Gastroesophageal sphincter (tissue), 4 donors: ENCODE measurements around the gene ZNRF3. TPM values are rescaled to one million over a fixed set of nuclear protein-coding genes. Genes with fewer than 3 reads are reported as not detected.

ENCODE experiments used
- ATAC-seq: fragments of 150-250 bp; one replicate; pipeline ENCODE4 v1.9.1; 2016; ENCODE audit warnings: mild to moderate bottlenecking, moderate library complexity
- H3K27ac ChIP-seq, 4 donors: fragments of 200-600 bp; sonication (generic) in 3 of 4; 1 replicate in 3 of 4; 2 replicates in 1 of 4; pipeline ENCODE4 v1.5.1; 2016 to 2019
- H3K27me3 ChIP-seq: fragments of 200-600 bp; sonication (generic); one replicate; pipeline ENCODE4 v1.5.1; 2019
- H3K36me3 ChIP-seq, 2 donors: fragments of 200-600 bp; sonication (generic); one replicate each; pipeline ENCODE4 v1.5.1; 2019; ENCODE audit warnings: control low read depth in 1 of 2
- H3K4me1 ChIP-seq, 3 donors: fragments of 200-600 bp; sonication (generic); 1 replicate in 2 of 3; 2 replicates in 1 of 3; pipeline ENCODE4 v1.5.1; 2016 to 2019; ENCODE audit warnings: control low read depth in 2 of 3
- H3K4me3 ChIP-seq, 2 donors: fragments of 200-600 bp; sonication (generic); one replicate each; pipeline ENCODE4 v1.5.1; 2019; ENCODE audit warnings: mild to moderate bottlenecking in 1 of 2, moderate library complexity in 1 of 2
- H3K9me3 ChIP-seq, 3 donors: fragments of 200-600 bp; sonication (generic); one replicate each; pipeline ENCODE4 v1.5.1; 2017 to 2019; ENCODE audit warnings: control low read depth in 2 of 3
- CTCF ChIP-seq, 4 experiments: fragments of 200-600 bp in 2 of 4; fragments of 450-650 bp in 2 of 4; sonication (generic) in 1 of 4; IDR thresholded peaks; one replicate each; pipeline ENCODE4 v1.5.1; 2017 to 2019; ENCODE audit warnings: antibody characterized with exemption in 4 of 4, mild to moderate bottlenecking in 2 of 4, moderate library complexity in 2 of 4
- EP300 ChIP-seq: sonication (generic); formaldehyde crosslinking; IDR thresholded peaks from one replicate; pipeline ENCODE4 v1.6.1; 2017; ENCODE audit warnings: antibody characterized with exemption, mild to moderate bottlenecking
- POLR2A ChIP-seq, 2 donors: fragments of 450-650 bp; IDR thresholded peaks; one replicate each; pipeline ENCODE4 v1.6.1; 2017; ENCODE audit warnings: antibody characterized with exemption in 2 of 2, mild to moderate bottlenecking in 2 of 2, moderate library complexity in 1 of 2
- POLR2AphosphoS5 ChIP-seq: sonication (generic); formaldehyde crosslinking; IDR thresholded peaks from one replicate; pipeline ENCODE4 v1.6.1; 2017; ENCODE audit warnings: antibody characterized with exemption
- WGBS, 2 donors: methylation state at CpG; one replicate each; pipeline ENCODE4 v1.1.5; 2018; ENCODE audit warnings: low coverage in 1 of 2; 5-methylcytosine and 5-hydroxymethylcytosine counted together
- total RNA-seq, 4 donors: library from RNA; depleted of rRNA; stranded (reverse); fragments of >200 nt; gene quantifications; one replicate each; pipeline ENCODE4 v1.1.0, GENCODE V29; 2016

ZNRF3 gene
- total RNA-seq, 4 donors from 2014 or later, result 14.8 to 27.7 (median 19.8) TPM

- Histone ChIP-seq H3K4me1 (peaks cover 0 to 7% (median 0%) of the 10 kb centered on the region in 3 donors), H3K9me3 (no peaks in the 10 kb centered on the region), H3K36me3 (no peaks in the 10 kb centered on the region), H3K4me3 (no peak overlapping the region), H3K27ac (no peak overlapping the region), H3K27me3 (no peaks in the 10 kb centered on the region)
- no peak for ATAC-seq
- no peak for TF ChIP-seq CTCF (IDR thresholded peaks at IDR 0.05)
- TF ChIP-seq EP300, result no peak
- TF ChIP-seq POLR2AphosphoS5, result no peak
- TF ChIP-seq POLR2A (IDR thresholded peaks at IDR 0.05), result no peak
- WGBS, 2 donors, result 97 to 100% methylated on average over 2 to 3 of the region's 3 CpGs
Observed at GRCh38 chr22:29016067-29016938, 132.9 kb downstream of the ZNRF3 start.

DNA sequence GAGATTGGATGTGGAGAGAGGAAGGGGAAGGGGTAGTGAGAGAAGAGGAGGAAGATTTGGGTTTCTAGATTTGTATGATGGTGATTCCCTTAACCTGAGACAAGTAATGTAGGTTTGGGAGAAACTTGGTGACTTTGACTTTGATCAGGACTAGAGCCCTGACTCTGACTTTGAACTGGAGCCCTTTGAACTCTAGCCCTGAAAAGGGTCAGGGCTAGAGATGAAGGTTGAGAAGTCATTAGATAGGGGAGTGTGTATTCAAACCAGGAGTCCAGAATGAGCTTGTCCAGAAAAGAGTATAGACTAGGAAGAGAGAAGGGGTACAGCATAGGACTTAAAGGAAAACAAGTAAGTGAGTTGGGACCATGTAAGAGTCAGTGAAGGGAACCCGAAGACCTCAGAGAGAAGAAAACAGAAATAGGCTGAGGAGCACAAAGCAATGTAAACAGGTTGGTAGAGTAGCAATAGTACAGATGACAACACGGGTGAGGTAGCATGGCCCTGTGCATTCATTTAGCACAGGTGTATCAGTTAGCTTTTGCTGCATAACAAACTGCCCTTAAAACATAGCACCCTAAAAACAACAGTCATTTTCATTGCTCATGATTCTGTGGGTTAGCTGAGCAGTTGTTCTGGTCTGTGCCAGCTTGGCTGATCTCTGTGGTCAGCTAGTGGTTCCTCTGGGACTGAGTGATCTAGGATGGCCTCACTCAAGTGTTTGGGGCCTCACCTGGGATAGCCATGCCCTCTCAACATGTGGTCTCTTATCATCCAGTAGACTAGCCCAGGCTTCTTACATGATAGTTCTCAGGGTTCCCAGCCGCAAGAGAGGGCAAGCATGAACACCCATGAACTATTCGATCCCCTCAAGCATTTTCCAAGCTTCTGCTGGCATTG lies 135.2 kb downstream of the ZNRF3 start:
- H3K27ac ChIP-seq, result no peak overlapping the region
- no peak overlapping the region for H3K4me3 ChIP-seq
- WGBS, 2 donors, result 100% methylated on average over 2 to 3 of the region's 4 CpGs
- TF ChIP-seq POLR2AphosphoS5 (no peak), EP300 (no peak), CTCF (IDR thresholded peaks at IDR 0.05) (no peak), POLR2A (IDR thresholded peaks at IDR 0.05) (no peak)
- H3K9me3 ChIP-seq, result no peaks in the 10 kb centered on the region
- no peak for ATAC-seq
- H3K4me1 ChIP-seq, result peaks cover 0 to 4% (median 0%) of the 10 kb centered on the region in 3 donors
- H3K27me3 ChIP-seq, result no peaks in the 10 kb centered on the region
- H3K36me3 ChIP-seq, result no peaks in the 10 kb centered on the region

DNA sequence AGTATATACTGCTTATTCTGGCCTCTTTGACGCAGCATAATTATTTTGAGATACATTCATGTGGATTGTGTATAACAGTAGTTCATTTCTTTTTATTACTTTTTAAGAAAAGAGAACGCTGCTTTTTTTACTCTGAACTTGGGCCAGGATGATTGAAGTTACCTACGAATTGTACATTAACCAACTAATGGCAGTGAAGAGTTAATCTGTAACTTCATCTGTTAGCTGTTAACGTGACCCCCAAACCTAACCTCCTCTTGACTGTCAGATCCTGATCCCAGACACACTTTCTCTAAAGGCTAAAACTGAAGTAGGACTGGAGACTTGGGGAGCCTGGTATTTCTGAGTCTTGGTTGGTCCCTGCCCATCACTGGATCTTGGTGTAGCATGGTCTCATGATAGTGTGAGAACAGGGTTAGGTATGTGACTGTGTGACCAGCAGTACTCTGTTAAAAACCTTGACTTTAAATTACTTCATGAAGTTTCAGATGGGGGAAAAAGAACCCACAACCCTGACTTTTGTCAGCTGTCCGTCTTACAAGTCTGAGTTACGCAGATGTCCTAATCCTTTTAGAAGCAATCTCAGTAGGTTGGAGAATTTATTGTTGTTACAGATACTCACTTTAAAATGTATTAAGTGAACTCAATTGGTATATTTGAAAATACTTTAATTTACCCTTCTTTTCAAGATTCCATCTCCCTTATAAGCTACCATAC lies 138.9 kb downstream of the ZNRF3 start:
- 77 to 80% methylated on average over 6 of the region's 6 CpGs for WGBS, 2 donors
- Histone ChIP-seq H3K4me1 (peaks cover 0 to 14% (median 0%) of the 10 kb centered on the region in 3 donors), H3K27ac (no peak overlapping the region), H3K36me3 (no peaks in the 10 kb centered on the region), H3K27me3 (no peaks in the 10 kb centered on the region), H3K4me3 (no peak overlapping the region), H3K9me3 (no peaks in the 10 kb centered on the region)
- ATAC-seq, result no peak
- TF ChIP-seq EP300 (no peak), CTCF (IDR thresholded peaks at IDR 0.05) (no peak), POLR2AphosphoS5 (no peak), POLR2A (IDR thresholded peaks at IDR 0.05) (no peak)

DNA sequence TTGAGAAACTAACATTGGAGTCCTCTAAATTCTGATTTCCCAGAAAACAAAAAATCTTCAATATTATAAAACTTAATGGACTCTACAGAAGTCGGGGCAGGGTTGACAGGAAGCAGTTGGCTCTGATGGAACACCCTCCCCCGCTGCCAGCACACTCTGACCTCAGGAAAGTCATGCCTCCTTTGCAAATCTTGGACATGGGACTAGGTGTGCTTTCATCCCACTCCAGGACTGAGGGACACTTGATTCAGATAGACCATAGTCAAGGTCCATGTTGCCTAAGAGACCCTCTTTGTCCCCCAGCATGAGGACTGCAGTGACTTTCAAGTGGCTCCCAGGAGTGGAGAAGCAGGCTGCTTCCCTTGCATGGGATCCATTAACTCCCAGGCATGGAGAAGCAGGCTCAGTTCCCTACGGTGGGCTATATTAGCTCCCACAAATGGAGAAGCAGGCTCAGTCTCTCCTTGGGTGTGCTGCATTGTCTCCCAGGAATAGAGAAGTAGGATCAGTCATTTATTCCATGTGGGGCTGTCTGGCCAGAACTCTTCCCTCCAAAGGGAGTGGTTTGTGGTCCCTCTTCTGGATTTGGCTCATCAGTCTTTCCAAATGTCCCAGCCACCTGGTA lies 139.9 kb downstream of the ZNRF3 start:
- Histone ChIP-seq H3K27ac (no peak overlapping the region), H3K4me3 (no peak overlapping the region), H3K27me3 (no peaks in the 10 kb centered on the region), H3K9me3 (no peaks in the 10 kb centered on the region), H3K36me3 (no peaks in the 10 kb centered on the region), H3K4me1 (peaks cover 0 to 14% (median 0%) of the 10 kb centered on the region in 3 donors)
- WGBS, 2 donors, result 69 to 72% methylated on average over 2 of the region's 3 CpGs
- no peak for ATAC-seq
- no peak for TF ChIP-seq EP300
- TF ChIP-seq POLR2AphosphoS5, result no peak
- TF ChIP-seq CTCF (IDR thresholded peaks at IDR 0.05), result no peak
- TF ChIP-seq POLR2A (IDR thresholded peaks at IDR 0.05), result no peak
